Measurements from ENCODE around the gene XAGE5.

XAGE5 gene

GRCh38 chrX:52819788-52820187 is 8.7 kb downstream of the XAGE5 start:
- Histone ChIP-seq H3F3A (ENCODE audit: control insufficient read depth, insufficient read depth) (no peaks in the 10 kb centered on the region), H3K4me1 (ENCODE audit: control insufficient read depth, low read length) (no peaks in the 10 kb centered on the region), H3K4me2 (ENCODE audit: low read length) (no peak overlapping the region), H3K27ac (ENCODE audit: low read depth, low read length) (no peak overlapping the region), H3K27me3 (ENCODE audit: control insufficient read depth, low read length) (no peaks in the 10 kb centered on the region), H3K36me3 (ENCODE audit: control insufficient read depth, low read length) (no peaks in the 10 kb centered on the region), H3K79me2 (ENCODE audit: control insufficient read depth, low read length) (no peaks in the 10 kb centered on the region), H3K9me3 (ENCODE audit: control insufficient read depth, insufficient read depth, low read length) (no peaks in the 10 kb centered on the region), H4K20me1 (ENCODE audit: control insufficient read depth, insufficient read depth, low read depth, low read length) (no peaks in the 10 kb centered on the region), H3K4me3 (ENCODE audit: low read length) (no peak overlapping the region), H3K9me2 (replicated peaks; ENCODE audit: control insufficient read depth, low read length) (no peaks in the 10 kb centered on the region)
- TF ChIP-seq EZH2phosphoT487 (IDR thresholded peaks at IDR 0.05; ENCODE audit: borderline replicate concordance, low read length) (no peak), CTCF (IDR thresholded peaks at IDR 0.05; ENCODE audit: low read depth, low read length, poor library complexity, severe bottlenecking) (no peak)

GRCh38 chrX:52821079-52821760 is 10.1 kb downstream of the XAGE5 start:
- H3K27me3 ChIP-seq (ENCODE audit: control insufficient read depth, low read length), result no peaks in the 10 kb centered on the region
- H3K27ac ChIP-seq (ENCODE audit: low read depth, low read length), result no peak overlapping the region
- H3K9me2 ChIP-seq (replicated peaks; ENCODE audit: control insufficient read depth, low read length), result no peaks in the 10 kb centered on the region
- TF ChIP-seq EZH2phosphoT487 (IDR thresholded peaks at IDR 0.05; ENCODE audit: borderline replicate concordance, low read length) (no peak), CTCF (IDR thresholded peaks at IDR 0.05; ENCODE audit: low read depth, low read length, poor library complexity, severe bottlenecking) (no peak)
- H3K4me1 ChIP-seq (ENCODE audit: control insufficient read depth, low read length), result no peaks in the 10 kb centered on the region
- H3F3A ChIP-seq (ENCODE audit: control insufficient read depth, insufficient read depth), result no peaks in the 10 kb centered on the region
- H3K4me3 ChIP-seq (ENCODE audit: low read length), result no peak overlapping the region
- H3K9me3 ChIP-seq (ENCODE audit: control insufficient read depth, insufficient read depth, low read length), result no peaks in the 10 kb centered on the region
- no peaks in the 10 kb centered on the region for H3K36me3 ChIP-seq (ENCODE audit: control insufficient read depth, low read length)
- no peaks in the 10 kb centered on the region for H3K79me2 ChIP-seq (ENCODE audit: control insufficient read depth, low read length)
- H3K4me2 ChIP-seq (ENCODE audit: low read length), result no peak overlapping the region
- no peaks in the 10 kb centered on the region for H4K20me1 ChIP-seq (ENCODE audit: control insufficient read depth, insufficient read depth, low read depth, low read length)

- Histone ChIP-seq H3K4me1 (ENCODE audit: control insufficient read depth, low read length) (no peaks in the 10 kb centered on the region), H3K9me3 (ENCODE audit: control insufficient read depth, insufficient read depth, low read length) (no peaks in the 10 kb centered on the region), H3K79me2 (ENCODE audit: control insufficient read depth, low read length) (no peaks in the 10 kb centered on the region), H3K36me3 (ENCODE audit: control insufficient read depth, low read length) (no peaks in the 10 kb centered on the region), H3F3A (ENCODE audit: control insufficient read depth, insufficient read depth) (no peaks in the 10 kb centered on the region), H4K20me1 (ENCODE audit: control insufficient read depth, insufficient read depth, low read depth, low read length) (no peaks in the 10 kb centered on the region), H3K4me2 (ENCODE audit: low read length) (no peak overlapping the region), H3K27me3 (ENCODE audit: control insufficient read depth, low read length) (no peaks in the 10 kb centered on the region), H3K4me3 (ENCODE audit: low read length) (no peak overlapping the region), H3K9me2 (replicated peaks; ENCODE audit: control insufficient read depth, low read length) (no peaks in the 10 kb centered on the region), H3K27ac (ENCODE audit: low read depth, low read length) (no peak overlapping the region)
- no peak for TF ChIP-seq CTCF (IDR thresholded peaks at IDR 0.05; ENCODE audit: low read depth, low read length, poor library complexity, severe bottlenecking)
- TF ChIP-seq EZH2phosphoT487 (IDR thresholded peaks at IDR 0.05; ENCODE audit: borderline replicate concordance, low read length), result no peak
Observed at GRCh38 chrX:52824608-52825007, 13.5 kb downstream of the XAGE5 start.
